Measurements from ENCODE around the gene REG1B.
"Not testable (repeated sequence)": the region's sequence is repeated elsewhere in the genome, so short reads cannot be mapped to it uniquely, and the experiment has no call there.

REG1B gene

DNA sequence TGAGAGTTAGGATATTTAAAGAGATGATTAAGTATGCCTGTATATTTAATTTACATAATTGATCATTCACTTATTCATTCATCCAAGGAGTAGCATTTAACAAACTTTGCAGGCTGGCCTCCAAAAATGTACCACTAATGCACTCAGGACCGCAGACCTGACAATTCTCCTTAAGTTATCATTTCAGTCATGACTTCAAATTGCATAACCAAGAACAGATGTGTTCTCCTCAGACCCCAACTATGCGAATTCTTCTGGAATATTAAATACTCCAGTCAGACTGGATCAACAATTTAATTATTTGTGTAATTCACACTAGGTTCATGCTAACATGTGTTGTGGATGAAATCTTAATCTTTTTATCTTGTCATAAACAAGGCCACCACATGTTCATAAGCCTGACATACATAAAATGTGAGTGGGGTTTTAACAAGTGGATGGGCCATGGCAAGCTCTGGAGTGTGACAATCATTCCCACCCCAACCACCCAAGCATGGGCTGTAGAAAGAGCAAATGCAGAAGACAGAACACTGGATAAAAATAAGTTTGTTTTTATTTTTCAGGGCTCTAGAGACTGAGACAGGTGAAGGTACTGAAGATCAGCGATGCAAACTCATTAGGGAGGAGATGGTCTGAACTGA is 3.2 kb downstream of the REG1B start:
- DNase-seq (ENCODE audit: low spot score): no peak

- no peak for DNase-seq (ENCODE audit: low spot score)
These were observed 4.1 kb downstream of the REG1B start for GRCh38 chr2:79083597-79084251.

DNA sequence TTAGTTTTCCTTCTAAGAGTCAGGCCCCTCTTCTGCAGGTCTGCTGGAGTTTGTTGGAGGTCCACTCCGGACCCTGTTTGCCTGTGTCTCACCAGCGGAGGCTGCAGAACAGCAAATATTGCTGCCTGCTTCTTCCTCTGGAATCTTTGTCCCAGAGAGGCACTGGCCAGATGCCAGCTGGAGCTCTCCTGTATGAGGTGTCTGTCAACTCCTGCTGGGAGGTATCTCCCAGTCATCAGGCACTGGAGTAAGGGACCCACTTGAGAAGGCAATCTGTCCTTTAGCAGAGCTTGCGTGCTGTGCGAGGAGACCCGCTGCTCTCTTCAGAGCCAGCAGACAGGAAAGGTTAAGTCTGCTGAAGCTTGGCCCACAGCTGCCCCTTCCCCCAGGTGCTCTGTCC is 4.8 kb downstream of the REG1B start:
- no peak for DNase-seq (ENCODE audit: low spot score)

GRCh38 chr2:79071078-79071477 is 16.7 kb downstream of the REG1B start:
- no peak for DNase-seq (ENCODE audit: low spot score)

DNA sequence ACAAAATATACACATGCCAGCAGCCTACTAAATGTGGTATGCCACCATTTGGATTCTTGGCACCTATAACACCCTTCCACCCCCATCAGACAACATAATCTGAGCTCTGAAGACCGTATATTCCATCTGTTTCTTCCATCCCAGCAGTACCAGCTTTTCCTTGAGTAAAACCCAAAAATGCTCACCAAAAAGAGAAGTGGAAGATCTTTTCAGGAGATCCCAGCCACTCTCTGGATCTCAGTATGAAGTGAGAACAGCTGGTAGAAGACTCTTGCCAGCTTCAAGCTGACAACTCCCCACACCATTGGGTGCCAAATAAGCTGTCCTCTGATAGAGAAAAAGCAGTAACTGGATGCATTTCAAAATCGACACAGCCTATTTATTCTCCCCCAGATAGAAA is 22.6 kb downstream of the REG1B start:
- no peak for DNase-seq (ENCODE audit: low spot score)

DNA sequence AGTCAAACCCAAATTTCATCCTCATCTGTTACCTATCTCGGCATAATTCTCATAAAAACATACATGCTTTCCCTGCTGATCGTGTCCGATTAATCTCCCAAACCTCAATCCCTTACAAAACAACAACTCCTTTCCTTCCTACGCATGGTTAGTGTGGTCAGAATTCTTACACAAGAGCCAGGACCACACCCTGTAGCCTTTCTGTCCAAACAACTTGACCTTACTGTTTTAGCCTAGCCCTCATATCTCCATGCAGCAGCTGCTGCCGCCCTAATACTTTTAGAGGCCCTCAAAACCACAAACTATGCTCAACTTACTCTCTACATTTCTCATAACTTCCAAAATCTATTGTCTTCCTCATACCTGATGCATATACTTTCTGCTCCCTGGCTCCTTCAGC is 33.0 kb downstream of the REG1B start:
- DNase-seq (ENCODE audit: low spot score): not testable (repeated sequence)

GRCh38 chr2:79053486-79053885 is 34.3 kb downstream of the REG1B start:
- DNase-seq (ENCODE audit: low spot score): not testable (repeated sequence)

- no peak for DNase-seq (ENCODE audit: low spot score)
These were observed 46.8 kb downstream of the REG1B start for GRCh38 chr2:79041032-79041448.

DNA sequence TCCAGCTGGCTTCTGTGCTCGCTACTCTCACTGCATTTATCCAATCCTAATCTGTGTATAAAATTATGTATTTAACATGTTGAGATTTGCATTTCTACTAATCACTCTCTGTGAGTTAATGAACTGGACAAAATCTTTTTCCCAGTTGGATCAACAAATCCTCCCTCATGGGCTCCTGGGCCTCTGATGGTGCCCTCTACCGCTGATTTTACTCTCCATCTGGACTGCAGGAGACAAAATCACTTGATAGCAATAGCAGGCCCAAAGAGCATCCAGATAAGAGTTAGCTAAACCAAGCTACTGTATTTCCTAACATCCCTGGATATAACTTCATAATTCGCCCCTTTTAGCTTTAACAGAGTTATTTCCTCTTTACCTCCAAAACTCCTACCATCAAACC is 47.8 kb downstream of the REG1B start:
- DNase-seq (ENCODE audit: low spot score): no peak

Data from hematopoietic multipotent progenitor cell treated with erythropoietin and hydrocortisone succinate and interleukin-3 and kit ligand, for 15 days (in vitro differentiated cells).